ENCODE data around the gene CMTM3. TPM values are rescaled to one million over a fixed set of nuclear protein-coding genes. Genes with fewer than 3 reads are reported as not detected.
"Not testable (repeated sequence)": the region's sequence is repeated elsewhere in the genome, so short reads cannot be mapped to it uniquely, and the experiment has no call there.

The CMTM3 gene
- total and polyA plus RNA-seq, 2 donors: 29.2 to 33.4 TPM

- no peaks in the 10 kb centered on the region for H3K36me3 ChIP-seq (ENCODE audit: insufficient read depth)
- H3K4me3 ChIP-seq (ENCODE audit: low read depth, low read length): no peak overlapping the region
- 9% methylated on average over 9 of the region's 9 CpGs for WGBS
- H3K27ac ChIP-seq (ENCODE audit: low read depth): no peak overlapping the region
- H3K4me1 ChIP-seq (ENCODE audit: insufficient read depth): no peaks in the 10 kb centered on the region
- DNase-seq (ENCODE audit: extremely low spot score): peak; percentile 57
Observed at GRCh38 chr16:66660422-66661209, 56.1 kb downstream of the CMTM3 start.

GRCh38 chr16:66661210-66661560 is 56.7 kb downstream of the CMTM3 start:
- Histone ChIP-seq H3K4me1 (ENCODE audit: insufficient read depth) (no peaks in the 10 kb centered on the region), H3K36me3 (ENCODE audit: insufficient read depth) (no peaks in the 10 kb centered on the region), H3K4me3 (ENCODE audit: low read depth, low read length) (no peak overlapping the region), H3K27ac (ENCODE audit: low read depth) (no peak overlapping the region)
- DNase-seq (ENCODE audit: extremely low spot score): no peak
- 71% methylated on average over 4 of the region's 4 CpGs for WGBS

GRCh38 chr16:66661671-66662346 is 57.3 kb downstream of the CMTM3 start:
- H3K4me1 ChIP-seq (ENCODE audit: insufficient read depth); H3K27ac ChIP-seq (ENCODE audit: low read depth); DNase-seq (ENCODE audit: extremely low spot score); H3K36me3 ChIP-seq (ENCODE audit: insufficient read depth); H3K4me3 ChIP-seq (ENCODE audit: low read depth, low read length): not testable (repeated sequence)
- WGBS: 78% methylated on average over 6 of the region's 6 CpGs

GRCh38 chr16:66662445-66663194 is 58.1 kb downstream of the CMTM3 start:
- Histone ChIP-seq H3K27ac (ENCODE audit: low read depth) (no peak overlapping the region), H3K36me3 (ENCODE audit: insufficient read depth) (no peaks in the 10 kb centered on the region), H3K4me1 (ENCODE audit: insufficient read depth) (no peaks in the 10 kb centered on the region), H3K4me3 (ENCODE audit: low read depth, low read length) (no peak overlapping the region)
- no peak for DNase-seq (ENCODE audit: extremely low spot score)
- 57% methylated on average over 7 of the region's 7 CpGs for WGBS

Small RNAs within 50 kb of the gene (small RNA-seq; reads per million reads assigned to genes)
- not detected for gene CKLF-CMTM1

Other genes starting within 250 kb of the CMTM3 start
- gene CDH5, start 238.0 kb upstream of the CMTM3 start, total RNA-seq: 55.8 TPM
- 44.0 TPM for gene CDH5, start 238.0 kb upstream of the CMTM3 start, polyA plus RNA-seq
- 0.85 TPM for gene BEAN1, start 177.4 kb upstream of the CMTM3 start, total RNA-seq
- gene BEAN1, start 177.4 kb upstream of the CMTM3 start, polyA plus RNA-seq: 1.0 TPM
- gene TK2, start 54.6 kb upstream of the CMTM3 start, total RNA-seq: 23.6 TPM
- 20.3 TPM for gene TK2, start 54.6 kb upstream of the CMTM3 start, polyA plus RNA-seq
- gene CKLF, start 52.1 kb upstream of the CMTM3 start, total RNA-seq: 54.7 TPM
- gene CKLF, start 52.1 kb upstream of the CMTM3 start, polyA plus RNA-seq: 54.9 TPM
- 3.1 TPM for gene CMTM1, start 38.3 kb upstream of the CMTM3 start, total RNA-seq
- gene CMTM1, start 38.3 kb upstream of the CMTM3 start, polyA plus RNA-seq: 1.1 TPM
- gene CMTM2, start 25.2 kb upstream of the CMTM3 start, total RNA-seq: not detected
- gene CMTM2, start 25.2 kb upstream of the CMTM3 start, polyA plus RNA-seq: not detected
- 17.8 TPM for gene CMTM4, start 92.0 kb downstream of the CMTM3 start, total RNA-seq
- gene CMTM4, start 92.0 kb downstream of the CMTM3 start, polyA plus RNA-seq: 8.9 TPM
- gene DYNC1LI2, start 146.9 kb downstream of the CMTM3 start, total RNA-seq: 153 TPM
- 74.6 TPM for gene DYNC1LI2, start 146.9 kb downstream of the CMTM3 start, polyA plus RNA-seq
- gene TERB1, start 196.9 kb downstream of the CMTM3 start, total RNA-seq: not detected
- not detected for gene TERB1, start 196.9 kb downstream of the CMTM3 start, polyA plus RNA-seq
- gene NAE1, start 226.3 kb downstream of the CMTM3 start, total RNA-seq: 74.4 TPM
- 36.2 TPM for gene NAE1, start 226.3 kb downstream of the CMTM3 start, polyA plus RNA-seq
- gene CA7, start 239.7 kb downstream of the CMTM3 start, total RNA-seq: not detected
- gene CA7, start 239.7 kb downstream of the CMTM3 start, polyA plus RNA-seq: not detected

All from urinary bladder (tissue), 4 donors.